Stimulated activated CD8-positive, alpha-beta memory T cell treated with anti-CD3 and anti-CD28 coated beads, Interleukin-4, amount 100 ng/mL, for 4 hours (primary cell): ENCODE measurements around the gene CTRB2.
"Not testable (repeated sequence)": the region's sequence is repeated elsewhere in the genome, so short reads cannot be mapped to it uniquely, and the experiment has no call there.

ENCODE experiments used
- DNase-seq, 2 donors: peaks; one replicate each; pipeline ENCODE4 v3.0.0-alpha.2; 2020; ENCODE audit warnings: low read depth in 2 of 2, low spot score in 1 of 2

Gene CTRB2

DNA sequence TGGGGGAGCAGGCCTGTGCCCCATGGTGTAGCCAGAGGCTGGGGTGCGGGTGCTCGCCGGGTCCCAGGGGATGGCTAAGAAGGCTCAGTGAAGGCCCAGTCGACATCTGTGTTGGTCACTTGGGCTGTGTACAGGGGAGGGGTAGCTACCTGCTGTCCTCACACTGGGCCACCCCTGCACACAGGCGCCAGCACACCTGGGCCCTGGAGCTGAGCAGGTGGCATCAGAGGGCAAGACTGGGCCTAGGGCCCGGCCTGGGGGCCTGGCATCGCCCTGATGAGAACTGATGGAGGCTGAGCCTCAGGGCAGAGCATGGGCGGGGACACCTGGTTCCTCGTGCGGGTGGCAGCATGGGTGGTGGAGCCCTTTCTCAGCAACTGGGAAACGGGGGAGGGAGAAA lies 870 bp upstream of the CTRB2 start:
- DNase-seq: no peak

- not testable (repeated sequence) for DNase-seq
Measured at GRCh38 chr16:75205961-75206748, 806 bp downstream of the CTRB2 start.

DNA sequence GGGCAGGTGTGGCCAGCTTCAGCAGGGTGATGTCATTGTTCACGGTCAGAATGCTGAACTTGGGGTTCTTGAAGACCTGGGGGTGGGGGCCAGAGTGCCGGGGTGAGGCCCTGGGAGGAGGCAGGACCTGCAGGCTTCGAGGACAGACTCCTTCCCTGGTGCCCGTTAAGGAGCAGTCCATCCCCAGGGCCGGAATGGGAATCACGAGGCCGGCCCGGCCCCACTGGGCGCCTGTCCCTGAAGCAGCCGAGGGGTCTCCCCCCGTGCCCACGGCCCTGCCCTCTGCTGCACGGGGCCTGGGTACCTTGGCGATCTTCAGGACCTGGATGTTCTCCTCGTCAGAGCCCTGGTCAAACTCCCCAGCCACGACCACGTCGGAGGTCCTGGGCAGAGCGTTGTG lies 1.5 kb downstream of the CTRB2 start:
- not testable (repeated sequence) for DNase-seq

GRCh38 chr16:75204905-75205304 lies 2.1 kb downstream of the CTRB2 start:
- DNase-seq: not testable (repeated sequence)

DNA sequence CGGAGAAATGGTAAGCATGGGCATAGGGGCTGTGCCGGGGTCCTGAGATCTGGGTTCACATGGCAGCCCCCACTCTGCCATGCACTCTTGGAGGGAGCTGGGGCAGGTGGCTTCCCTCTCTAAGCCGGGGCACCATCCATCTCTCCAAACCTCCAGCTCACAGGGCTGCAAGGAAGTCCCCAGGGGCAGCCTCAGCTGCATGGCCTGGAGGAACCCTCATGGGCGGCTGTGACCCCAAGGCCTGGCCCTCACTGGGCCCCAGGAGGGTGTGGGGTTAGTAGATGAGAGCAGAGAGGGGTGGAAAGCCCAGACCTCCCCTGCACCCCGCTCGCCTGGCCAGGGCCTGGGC lies 2.6 kb downstream of the CTRB2 start:
- no peak for DNase-seq

GRCh38 chr16:75203667-75204409 lies 3.1 kb downstream of the CTRB2 start:
- no peak for DNase-seq

DNA sequence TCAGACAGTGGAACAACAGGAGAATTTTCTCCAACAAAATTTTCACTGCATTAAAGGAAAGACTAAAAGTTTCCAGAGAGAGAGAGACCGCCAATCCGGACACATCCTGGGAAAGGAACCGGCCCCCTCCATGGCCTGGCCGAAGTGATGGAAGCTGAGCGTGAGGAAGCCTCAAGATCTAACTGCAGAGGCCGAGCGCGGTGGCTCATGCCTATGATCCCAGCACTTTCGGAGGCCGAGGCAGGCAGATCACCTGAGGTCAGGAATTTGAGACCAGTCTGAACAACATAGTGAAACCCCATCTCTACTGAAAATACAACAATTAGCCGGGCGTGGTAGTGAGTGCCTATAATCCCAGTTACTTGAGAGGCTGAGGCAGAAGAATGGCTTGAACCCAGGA lies 3.9 kb downstream of the CTRB2 start:
- DNase-seq: no peak

DNA sequence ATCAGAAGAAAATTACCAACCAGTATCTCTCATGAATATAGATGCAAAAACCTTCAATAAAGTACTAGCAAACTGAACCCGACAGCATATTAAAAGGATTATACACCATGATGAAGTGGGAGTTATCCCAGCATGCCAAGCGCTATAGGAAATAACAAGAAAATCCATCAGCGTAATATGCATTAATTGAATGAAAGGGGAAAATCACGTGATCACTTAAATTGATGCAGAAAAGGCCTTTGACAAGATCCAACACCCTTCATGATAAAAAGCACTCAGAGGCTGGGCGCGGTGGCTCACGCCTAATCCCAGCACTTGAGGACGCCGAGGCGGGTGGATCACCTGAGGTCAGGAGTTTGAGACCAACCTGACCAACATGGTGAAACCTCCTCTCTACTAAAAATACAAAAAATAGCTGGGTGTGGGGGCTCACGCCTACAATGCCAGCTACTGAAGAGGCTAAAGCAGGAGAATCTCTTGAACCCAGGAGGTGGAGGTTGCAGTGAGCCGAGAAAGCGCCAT lies 4.8 kb downstream of the CTRB2 start:
- no peak for DNase-seq

DNA sequence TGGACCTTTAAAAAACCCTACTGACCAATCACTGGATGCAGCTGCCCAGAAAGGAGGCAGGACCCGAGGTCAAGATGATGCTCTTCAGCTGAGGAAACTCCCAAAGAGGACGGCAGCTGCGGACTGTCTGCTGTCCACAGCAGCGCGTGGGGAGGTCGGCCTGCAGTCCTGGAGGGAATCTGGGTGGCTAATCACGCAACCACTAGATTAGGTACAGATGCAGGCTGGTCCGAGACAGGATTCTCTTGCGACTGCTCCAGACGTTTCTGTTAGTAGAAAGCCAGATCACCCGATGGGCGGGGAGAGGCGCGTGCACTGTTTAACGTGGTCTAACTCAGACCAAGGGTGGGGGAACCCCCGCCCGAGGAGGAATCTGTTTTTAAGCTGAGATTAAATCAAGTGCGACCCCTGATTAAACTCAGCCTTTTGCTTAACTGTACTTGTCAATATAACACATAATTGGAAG lies 8.8 kb downstream of the CTRB2 start:
- no peak for DNase-seq

GRCh38 chr16:75197522-75198134 lies 9.3 kb downstream of the CTRB2 start:
- DNase-seq: no peak

DNA sequence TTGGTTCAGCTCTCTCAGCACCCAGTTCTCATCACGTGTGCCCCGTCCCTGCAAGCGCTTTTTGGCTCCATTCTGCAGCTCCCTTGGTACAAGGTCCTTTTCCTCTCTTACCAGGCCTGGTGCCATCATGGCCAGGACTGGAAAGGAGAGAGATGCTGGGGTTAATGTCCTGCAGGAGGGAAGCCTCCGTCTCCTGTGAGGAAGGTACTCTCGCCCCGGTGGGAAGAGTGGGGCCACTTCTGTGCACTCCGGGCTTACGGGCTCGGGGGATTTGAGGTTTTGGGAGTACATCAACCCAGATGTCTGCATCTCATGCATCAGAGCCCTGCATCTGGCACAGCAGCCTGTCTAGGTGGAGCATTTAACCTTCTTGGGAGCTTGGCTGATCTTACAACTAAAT lies 10.1 kb downstream of the CTRB2 start:
- no peak for DNase-seq

- no peak for DNase-seq
Measured at GRCh38 chr16:75195811-75196790, 10.9 kb downstream of the CTRB2 start.

DNA sequence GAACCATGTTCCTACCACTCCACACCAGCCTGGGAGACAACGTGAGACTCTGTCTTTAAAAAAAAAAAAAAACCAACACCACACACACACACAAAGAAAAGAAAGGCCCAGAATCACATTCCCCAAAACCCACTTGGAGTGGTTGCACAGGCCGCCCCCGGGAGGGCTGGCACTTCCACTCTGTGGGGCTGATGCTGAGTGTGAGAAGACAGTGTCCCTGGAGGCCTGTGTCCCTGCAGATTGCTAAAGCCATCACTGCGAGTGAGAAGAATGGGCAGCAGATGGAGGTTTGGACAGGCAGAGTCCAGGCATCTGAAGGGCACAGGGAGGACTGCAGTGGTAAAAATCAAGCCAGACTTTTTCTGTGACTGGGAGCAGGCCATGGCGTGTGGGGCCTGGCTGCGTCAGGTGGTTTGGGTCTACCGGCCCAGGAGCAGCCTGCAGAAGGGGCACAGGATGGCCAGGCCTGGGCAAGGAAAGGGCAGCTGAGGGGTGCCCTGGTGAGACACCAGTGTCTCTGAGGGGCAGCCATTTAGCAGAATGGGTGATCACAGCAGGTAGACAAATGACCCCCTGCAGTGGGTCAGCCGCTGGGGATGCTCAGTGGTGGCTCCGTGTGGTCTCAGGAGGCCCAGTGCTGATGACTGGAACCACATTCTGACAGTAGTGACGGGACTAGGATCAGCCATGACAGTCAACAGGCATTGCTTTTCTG lies 13.1 kb downstream of the CTRB2 start:
- no peak for DNase-seq

GRCh38 chr16:75193265-75193650 lies 13.7 kb downstream of the CTRB2 start:
- DNase-seq: no peak

DNA sequence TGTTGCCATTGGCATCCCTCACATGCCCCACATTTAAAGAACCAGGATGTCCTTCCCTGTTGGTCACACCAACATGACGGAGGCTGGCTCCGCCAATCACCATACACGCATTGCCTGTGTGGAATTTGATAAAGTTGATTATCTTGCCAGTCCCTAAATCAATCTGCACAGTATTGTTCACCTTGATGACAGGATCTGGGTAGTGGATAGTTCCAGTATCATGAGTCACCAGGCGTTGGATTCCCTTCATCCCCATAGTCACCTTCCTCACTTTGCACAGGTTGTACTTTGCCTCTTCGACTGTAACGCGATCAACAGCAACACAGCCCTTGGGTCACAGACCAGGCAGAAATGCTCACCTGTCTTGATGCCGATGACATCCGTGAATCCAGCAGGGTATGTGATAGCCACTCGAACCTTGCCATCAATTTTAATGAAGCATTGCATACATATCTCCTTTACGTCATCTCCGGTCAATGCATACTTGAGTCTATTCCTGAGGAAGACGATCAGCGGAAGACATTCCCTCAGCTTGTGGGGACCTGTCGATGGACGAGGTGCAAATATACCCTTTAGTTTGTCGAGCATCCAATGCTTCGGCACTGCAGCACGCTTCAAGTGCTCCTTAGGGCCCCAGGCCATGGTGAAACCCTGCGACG lies 14.2 kb downstream of the CTRB2 start:
- DNase-seq: no peak

GRCh38 chr16:75189638-75190245 lies 17.2 kb downstream of the CTRB2 start:
- no peak for DNase-seq

DNA sequence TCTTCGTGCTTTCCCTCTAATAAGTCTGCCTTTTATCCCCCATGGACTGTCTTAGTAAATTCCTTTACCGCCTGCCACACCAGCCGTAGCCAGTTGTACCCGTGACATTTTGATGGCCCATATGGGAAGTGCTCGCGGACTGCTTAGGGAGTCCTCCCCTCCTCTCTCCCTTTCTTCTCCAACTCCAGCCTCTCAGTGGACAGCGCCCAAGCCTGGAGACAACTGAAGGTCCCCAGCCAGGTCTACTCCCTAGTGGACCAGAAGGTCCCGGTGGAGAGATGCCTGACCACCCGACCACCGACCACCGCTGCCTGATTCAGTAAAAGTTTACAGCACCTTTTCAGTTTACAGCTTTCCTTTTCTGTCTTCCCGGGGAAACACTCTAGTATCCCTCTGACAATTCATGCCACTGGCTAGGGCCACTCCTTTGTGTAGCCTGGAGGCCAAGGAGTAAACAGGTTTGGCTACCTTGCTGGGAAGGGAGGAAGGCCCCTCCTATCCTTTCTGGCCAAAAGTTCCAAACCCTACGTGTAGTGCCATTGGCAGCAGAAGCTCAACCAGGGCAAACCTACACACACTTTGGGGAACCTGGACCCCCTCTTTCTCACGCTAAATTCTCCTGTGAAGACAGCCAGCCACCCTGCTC lies 18.0 kb downstream of the CTRB2 start:
- no peak for DNase-seq

GRCh38 chr16:75181630-75182029 lies 25.3 kb downstream of the CTRB2 start:
- no peak for DNase-seq

DNA sequence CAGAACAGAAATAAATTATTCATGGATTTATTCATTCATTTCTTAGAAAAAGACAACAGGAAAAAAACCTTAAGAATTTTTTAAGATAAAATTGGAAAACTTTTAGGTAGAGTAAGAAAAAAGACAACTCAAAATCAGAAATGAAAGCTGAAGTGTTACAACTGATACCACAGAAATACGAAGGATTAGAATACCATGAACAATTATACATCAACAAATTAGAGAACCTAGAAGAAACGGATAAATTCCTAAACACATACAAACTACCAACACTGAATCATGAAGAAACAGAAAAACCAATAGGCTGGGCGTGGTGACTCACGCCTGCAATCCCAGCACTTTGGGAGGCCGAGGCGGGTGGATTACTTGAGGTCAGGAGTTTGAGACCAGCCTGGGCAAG lies 27.8 kb downstream of the CTRB2 start:
- no peak for DNase-seq
